GM12891 (cell line): ENCODE results near the gene CYP2C18.
"Not testable (repeated sequence)": the region's sequence is repeated elsewhere in the genome, so short reads cannot be mapped to it uniquely, and the experiment has no call there.

Experiments
- POLR2A ChIP-seq: IDR thresholded peaks from 2 replicates; pipeline ENCODE4 v1.6.1; 2011; ENCODE audit warnings: low read depth, low read length, control low read depth
- POLR2AphosphoS5 ChIP-seq: IDR thresholded peaks from 2 replicates; pipeline ENCODE4 v1.6.1; 2011; ENCODE audit warnings: low read depth, low read length, control low read depth

DNA sequence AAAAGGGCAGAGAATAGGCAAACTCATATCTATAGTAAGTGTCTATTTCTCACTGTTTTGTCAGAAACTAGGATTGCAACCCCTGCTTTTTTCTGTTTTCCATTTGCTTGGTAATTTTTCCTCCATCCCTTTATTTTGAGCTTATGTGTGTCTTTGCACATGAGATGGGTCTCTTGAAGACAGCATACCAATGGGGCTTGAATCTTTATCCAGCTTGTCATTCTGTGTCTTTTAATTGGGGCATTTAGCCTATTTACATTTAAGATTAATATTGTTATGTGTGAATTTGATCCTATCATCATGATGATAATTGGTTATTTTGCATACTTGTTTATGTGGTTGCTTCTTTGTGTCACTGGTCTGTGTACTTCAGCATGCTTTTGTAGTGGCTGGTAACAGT is 28.3 kb upstream of the CYP2C18 start:
- not testable (repeated sequence) for TF ChIP-seq POLR2A, POLR2AphosphoS5
